Stimulated activated CD8-positive, alpha-beta memory T cell treated with anti-CD3 and anti-CD28 coated beads, Interleukin-15, amount 100 ng/mL, for 48 hours (primary cell): ENCODE measurements around the gene WDR81.
"Not testable (repeated sequence)": the region's sequence is repeated elsewhere in the genome, so short reads cannot be mapped to it uniquely, and the experiment has no call there.

Experiments used
- DNase-seq, 2 donors: peaks; one replicate each; pipeline ENCODE4 v3.0.0-alpha.2; 2020; ENCODE audit warnings: low read depth in 2 of 2

The WDR81 gene

GRCh38 chr17:1753767-1754429, 29.4 kb downstream of the WDR81 start:
- no peak for DNase-seq

GRCh38 chr17:1754430-1755112, 30.1 kb downstream of the WDR81 start:
- no peak for DNase-seq

GRCh38 chr17:1755252-1755826, 30.8 kb downstream of the WDR81 start:
- DNase-seq = no peak

- no peak for DNase-seq
These were observed 31.3 kb downstream of the WDR81 start for GRCh38 chr17:1755827-1756262.

- DNase-seq = no peak
These were observed 34.3 kb downstream of the WDR81 start for GRCh38 chr17:1758807-1759206.

- DNase-seq = no peak
These were observed 35.0 kb downstream of the WDR81 start for GRCh38 chr17:1759529-1759928.

GRCh38 chr17:1762233-1762900, 37.9 kb downstream of the WDR81 start:
- no peak for DNase-seq

- no peak for DNase-seq
These were observed 38.7 kb downstream of the WDR81 start for GRCh38 chr17:1762901-1763898.

GRCh38 chr17:1764284-1764683, 39.8 kb downstream of the WDR81 start:
- DNase-seq = peak; percentile 13 to 16

GRCh38 chr17:1764705-1765104, 40.2 kb downstream of the WDR81 start:
- not testable (repeated sequence) for DNase-seq

- no peak for DNase-seq
These were observed 41.1 kb downstream of the WDR81 start for GRCh38 chr17:1765576-1765975.

GRCh38 chr17:1766382-1767135, 42.1 kb downstream of the WDR81 start:
- no peak for DNase-seq

GRCh38 chr17:1767358-1767757, 42.9 kb downstream of the WDR81 start:
- no peak for DNase-seq

- DNase-seq = no peak
These were observed 45.4 kb downstream of the WDR81 start for GRCh38 chr17:1769822-1770477.

- DNase-seq = not testable (repeated sequence)
These were observed 48.6 kb downstream of the WDR81 start for GRCh38 chr17:1773000-1773695.

- DNase-seq = no peak
These were observed 49.2 kb downstream of the WDR81 start for GRCh38 chr17:1773696-1774181.

- DNase-seq = no peak
These were observed 50.1 kb downstream of the WDR81 start for GRCh38 chr17:1774390-1775176.

- no peak for DNase-seq
These were observed 51.8 kb downstream of the WDR81 start for GRCh38 chr17:1776328-1776727.
